DMS79 (cell line): Measurements from ENCODE around the gene UHRF2.
"Not testable (repeated sequence)": the region's sequence is repeated elsewhere in the genome, so short reads cannot be mapped to it uniquely, and the experiment has no call there.

Source experiments
- DNase-seq: peaks from one replicate; lab custom pipeline; 2025; lab: John Stamatoyannopoulos, UW

Gene UHRF2, protein sequence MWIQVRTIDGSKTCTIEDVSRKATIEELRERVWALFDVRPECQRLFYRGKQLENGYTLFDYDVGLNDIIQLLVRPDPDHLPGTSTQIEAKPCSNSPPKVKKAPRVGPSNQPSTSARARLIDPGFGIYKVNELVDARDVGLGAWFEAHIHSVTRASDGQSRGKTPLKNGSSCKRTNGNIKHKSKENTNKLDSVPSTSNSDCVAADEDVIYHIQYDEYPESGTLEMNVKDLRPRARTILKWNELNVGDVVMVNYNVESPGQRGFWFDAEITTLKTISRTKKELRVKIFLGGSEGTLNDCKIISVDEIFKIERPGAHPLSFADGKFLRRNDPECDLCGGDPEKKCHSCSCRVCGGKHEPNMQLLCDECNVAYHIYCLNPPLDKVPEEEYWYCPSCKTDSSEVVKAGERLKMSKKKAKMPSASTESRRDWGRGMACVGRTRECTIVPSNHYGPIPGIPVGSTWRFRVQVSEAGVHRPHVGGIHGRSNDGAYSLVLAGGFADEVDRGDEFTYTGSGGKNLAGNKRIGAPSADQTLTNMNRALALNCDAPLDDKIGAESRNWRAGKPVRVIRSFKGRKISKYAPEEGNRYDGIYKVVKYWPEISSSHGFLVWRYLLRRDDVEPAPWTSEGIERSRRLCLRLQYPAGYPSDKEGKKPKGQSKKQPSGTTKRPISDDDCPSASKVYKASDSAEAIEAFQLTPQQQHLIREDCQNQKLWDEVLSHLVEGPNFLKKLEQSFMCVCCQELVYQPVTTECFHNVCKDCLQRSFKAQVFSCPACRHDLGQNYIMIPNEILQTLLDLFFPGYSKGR

DNA sequence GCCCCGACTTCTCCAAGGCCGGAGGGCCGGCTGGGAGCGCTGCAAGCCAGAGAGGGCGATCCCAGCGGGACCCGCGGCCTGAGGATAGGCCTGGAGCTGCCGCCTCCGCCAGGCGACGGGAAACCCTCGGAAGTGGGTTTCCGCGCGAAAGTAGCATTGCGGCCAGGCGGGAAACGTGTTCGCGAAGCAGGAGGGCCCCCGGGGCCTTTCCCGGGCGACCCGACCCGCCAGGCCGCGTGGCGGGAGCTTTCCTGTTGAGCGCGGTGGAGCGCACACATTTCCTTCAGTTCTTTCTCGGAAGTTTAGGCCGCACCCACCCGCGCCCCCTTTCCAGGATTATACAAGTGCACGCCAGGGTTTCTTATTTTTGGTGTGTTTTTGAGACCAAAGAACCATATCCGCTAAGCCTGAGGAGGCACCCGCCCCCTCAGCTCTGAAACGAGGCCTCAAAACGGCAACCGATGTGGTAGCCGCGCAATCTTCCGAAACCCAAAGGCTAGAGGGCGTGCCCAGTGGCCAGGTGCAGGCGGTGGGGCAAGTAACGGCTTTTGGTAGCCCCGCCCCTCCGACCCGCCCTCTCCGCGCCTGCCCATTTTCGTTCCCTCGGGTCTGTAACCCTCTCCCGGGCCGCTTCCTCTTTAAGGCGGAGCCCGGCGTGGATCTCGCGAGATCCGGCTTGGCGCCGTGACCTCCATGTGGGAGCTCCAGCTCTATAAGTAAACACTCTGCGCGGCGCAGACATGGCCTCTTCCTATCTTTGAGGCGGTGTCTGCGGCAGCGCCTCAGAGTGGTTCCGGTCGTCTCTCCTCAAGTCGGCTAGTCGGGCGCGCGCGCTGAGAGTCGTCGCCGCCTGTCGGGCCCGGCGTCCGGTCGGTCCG is at the start of gene UHRF2:
UHRF2 (plus strand) TSS at position 713 of the 878 bp plus-strand sequence. CDS start 292 bp downstream, outside the sequence.
- DNase-seq, result peak; percentile 91

DNA sequence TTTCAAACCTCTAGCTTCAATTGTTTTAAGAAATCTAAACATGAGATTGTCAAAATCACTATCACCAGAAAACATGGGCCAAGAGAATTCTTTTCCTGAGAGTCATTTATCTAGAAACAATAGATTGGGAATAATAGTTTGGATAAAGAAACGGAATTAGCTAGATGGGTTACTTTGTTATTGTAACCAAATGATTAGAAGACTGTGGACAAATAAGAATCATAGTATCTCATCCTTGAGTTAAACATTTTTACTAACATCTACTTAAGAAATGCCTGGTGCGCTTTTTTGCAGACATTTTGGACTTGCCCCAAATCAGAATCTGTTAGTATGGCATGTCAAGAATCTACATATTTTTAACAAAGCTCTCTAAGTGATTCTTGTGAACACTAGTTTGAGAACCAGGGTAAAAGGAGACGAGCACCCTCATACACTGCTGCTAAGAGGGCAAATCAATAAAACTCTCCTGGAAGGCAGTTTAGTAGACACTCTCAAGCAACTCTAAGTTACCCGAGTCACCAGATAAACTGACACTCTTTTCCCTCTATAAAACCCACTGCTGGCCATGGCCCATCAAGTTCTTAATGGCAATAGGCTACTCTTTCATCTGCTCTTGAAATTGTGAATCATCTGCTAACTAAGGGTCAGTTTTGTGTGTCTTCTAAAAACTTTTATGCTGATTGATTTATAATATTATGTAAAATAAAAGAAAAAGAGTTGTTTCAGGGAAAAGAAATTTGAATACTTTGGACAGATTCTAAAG is 45.7 kb upstream of the UHRF2 start:
- no peak for DNase-seq

DNA sequence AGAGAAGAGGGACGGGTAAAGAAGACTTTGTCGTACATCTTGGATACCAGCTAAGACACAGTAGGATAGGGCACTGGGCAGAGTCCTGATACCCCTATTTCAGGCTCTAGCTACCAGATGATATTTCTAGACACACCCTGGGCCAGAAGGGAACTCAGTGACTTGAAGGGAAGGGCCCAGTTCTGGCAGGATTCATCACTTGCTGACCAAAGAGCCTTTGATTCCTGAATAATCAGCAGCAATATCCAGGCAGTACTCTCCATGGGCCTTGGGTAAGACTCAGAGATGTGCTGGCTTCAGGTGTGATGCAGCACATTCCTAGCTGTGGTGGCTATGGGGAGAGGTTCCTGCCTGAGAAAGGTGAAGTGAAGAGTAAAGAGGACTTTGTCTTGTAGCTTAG is 44.2 kb upstream of the UHRF2 start:
- DNase-seq, result no peak

DNA sequence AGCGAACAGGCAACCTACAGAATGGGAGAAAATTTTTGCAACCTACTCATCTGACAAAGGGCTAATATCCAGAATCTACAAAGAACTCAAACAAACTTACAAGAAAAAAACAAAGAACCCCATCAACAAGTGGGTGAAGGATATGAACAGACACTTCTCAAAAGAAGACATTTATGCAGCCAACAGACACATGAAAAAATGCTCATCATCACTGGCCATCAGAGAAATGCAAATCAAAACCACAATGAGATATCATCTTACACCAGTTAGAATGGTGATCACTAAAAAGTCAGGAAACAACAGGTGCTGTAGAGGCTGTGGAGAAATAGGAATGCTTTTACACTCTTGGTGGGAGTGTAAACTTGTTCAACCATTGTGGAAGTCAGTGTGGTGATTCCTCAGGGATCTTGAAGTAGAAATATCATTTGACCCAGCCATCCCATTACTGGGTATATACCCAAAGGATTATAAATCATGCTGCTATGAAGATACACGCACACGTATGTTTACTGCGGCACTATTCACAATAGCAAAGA is 31.5 kb upstream of the UHRF2 start:
- not testable (repeated sequence) for DNase-seq

DNA sequence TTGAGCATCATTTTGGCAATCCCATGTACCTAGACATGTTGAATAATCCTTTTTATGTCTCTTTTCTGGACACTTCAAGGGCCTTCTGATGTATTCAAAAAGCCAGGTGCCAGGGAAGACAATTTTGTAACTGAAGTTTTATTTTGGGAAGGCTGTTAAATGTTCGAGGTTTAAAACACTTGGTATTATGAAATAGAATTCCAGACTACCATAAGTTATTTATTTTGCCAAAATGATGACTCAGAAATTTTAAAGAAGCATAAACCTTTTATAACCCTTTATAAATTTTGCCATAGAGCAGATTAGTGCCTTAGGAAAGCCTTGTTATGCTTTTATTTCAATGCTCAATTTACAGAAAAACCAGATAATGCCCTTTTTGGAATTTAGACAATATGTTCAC is 30.3 kb upstream of the UHRF2 start:
- no peak for DNase-seq

DNA sequence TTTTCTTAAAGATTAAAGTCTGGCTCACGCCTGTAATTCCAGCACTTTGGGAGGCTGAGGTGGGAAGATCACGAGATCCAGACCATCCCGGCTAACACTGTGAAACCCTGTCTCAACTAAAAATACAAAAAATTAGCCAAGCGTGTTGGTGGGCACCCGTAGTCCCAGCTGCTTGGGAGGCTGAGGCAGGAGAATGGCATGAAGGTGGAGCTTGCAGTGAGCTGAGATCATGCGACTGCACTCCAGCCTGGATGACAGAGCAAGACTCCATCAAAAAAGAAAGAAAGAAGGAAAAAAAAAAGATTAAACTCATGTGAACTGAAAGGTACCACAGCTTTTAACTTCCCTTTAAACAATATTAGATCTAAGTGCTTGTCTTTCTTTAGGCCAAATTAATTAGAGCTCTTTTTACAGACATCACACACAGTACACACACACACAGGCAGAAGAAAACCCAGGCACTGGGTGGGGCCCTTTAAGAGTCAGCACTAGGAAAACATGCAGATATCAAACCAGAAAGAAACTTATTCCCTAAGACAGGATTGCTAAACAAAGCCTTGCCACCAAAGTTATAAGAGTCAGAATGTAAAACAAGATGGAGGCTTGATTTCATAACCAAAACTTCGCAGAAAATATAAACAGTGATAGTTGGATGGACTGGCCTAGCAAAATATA is 29.3 kb upstream of the UHRF2 start:
- DNase-seq, result no peak

DNA sequence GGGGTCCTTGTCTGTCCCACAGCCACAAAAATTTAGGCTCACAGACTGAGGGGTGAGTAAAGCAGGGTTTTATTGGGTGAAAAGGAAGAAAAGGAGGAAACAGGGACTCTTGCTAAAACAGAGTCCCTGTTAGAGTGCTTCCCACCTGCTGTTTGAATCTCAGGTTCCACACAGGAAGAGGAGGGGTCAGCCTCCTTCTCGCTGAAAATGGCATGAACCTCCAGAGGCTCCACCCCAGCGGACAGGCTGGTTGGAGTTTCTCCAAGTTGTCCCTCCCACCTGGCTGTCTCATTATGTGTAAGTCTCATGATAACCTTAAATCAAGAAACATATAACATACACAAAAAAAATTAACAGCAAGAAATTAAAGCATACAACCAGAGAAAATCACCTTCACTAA is 28.3 kb upstream of the UHRF2 start:
- DNase-seq, result no peak

DNA sequence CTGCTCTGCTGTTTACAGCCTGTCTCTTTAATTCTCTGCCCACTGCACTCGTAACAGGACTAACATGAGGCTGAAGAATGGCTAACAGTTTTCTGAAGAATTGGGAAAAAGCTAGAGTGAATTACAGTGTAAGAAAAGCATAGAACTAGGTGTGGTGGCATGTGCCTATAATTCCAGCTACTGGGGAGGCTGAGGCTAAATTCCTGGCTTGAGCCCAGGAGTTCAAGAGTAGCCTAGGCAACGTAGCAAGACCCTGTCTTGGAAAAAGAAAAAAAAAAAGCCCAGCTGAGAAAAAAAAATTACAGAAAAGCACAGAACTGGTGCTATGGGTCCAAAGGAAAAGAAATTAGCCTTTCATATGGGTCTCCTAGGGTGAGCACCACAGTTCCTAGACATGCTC is 13.9 kb upstream of the UHRF2 start:
- no peak for DNase-seq

DNA sequence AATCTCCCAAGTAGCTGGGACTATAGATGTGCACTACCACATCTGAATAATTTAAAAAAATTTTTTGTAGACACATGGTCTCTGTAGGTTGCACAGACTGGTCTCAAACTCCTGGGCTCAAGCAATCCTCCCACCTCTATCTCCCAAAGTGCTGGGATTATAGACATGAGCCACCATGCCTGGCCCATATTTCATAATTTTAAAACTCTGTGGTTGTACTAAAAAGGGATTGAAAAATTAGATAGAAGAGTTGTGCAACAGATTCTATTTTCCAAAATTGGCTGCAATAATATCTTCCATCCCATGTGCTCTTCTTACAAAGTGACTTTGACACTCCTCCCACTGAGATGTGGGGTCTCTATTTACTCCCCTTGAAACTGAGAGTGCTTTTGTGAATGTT is 7.6 kb upstream of the UHRF2 start:
- DNase-seq, result no peak

DNA sequence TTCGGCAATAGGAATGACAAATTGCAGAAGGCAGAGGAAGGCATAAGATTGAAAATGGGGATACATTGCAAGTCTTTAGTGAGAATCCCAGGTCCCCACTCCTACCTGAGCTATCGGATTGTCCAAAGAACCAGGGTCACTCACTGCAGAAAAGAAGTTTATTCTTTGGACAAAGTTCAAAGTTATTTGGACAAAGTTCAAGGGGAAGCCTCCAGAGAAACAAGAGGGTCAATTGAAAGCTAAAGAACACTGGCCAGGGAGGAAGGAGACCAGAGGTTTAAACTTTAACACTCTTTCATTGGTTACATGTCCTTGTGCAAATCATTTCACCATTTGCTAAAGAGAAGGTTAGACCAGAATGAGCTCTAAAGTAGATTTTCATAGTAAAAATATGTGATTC is 5.2 kb upstream of the UHRF2 start:
- no peak for DNase-seq

DNA sequence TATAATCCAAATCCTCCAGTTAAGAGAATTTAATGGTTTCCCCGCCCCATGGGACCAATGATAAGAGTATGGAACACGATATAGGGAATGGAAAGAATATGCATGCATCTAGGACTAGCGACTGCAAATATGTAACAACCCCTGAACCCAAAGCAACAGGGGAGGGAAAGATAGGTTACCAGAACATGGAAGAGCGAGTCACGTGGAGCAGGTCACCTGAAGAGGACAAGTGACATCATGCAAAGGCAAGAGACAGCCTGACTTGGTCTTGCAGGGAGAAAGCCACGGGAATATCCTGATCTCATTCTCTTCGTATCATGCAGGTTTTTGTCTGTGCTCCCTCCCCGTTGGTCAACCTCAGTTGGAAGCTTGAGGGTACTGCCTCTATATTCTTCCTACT is 4.7 kb upstream of the UHRF2 start:
- DNase-seq, result no peak

DNA sequence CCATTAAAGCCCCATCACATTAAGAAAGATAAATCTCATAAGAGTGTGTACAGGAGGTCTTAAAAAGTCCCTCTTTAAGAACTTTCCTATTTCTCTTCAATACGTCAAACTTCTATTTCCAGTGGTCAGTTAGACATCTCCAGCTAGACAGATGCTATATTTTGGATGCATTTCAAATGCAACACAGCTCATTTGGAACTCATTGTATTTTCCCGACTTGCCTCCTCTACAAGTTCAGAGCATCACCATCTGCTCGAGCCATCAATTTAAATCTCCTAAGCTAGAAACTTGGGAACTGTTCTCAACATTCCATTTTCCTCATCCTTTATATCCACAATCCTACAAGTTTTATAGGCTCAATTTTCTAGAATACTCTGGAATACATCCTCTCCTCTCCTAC is 3.2 kb upstream of the UHRF2 start:
- DNase-seq, result no peak

DNA sequence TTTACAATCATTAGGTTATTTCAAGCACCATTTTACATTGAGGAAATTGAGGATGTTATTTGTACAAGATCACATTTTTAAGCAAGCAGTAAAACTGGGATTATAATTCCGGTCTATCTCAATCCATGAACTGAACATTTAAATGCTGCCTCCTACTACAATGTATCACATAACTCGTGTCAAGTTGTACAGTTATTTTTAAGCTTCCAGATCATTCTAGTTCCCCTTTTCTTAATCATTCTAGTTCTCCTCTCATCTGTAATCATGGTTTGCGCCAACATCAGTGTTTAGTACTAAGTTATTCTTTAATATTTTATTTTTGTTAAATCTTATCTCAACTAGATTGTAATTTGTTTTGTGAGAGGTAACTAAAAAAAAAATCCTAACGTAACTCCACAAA is 2.4 kb upstream of the UHRF2 start:
- no peak for DNase-seq

DNA sequence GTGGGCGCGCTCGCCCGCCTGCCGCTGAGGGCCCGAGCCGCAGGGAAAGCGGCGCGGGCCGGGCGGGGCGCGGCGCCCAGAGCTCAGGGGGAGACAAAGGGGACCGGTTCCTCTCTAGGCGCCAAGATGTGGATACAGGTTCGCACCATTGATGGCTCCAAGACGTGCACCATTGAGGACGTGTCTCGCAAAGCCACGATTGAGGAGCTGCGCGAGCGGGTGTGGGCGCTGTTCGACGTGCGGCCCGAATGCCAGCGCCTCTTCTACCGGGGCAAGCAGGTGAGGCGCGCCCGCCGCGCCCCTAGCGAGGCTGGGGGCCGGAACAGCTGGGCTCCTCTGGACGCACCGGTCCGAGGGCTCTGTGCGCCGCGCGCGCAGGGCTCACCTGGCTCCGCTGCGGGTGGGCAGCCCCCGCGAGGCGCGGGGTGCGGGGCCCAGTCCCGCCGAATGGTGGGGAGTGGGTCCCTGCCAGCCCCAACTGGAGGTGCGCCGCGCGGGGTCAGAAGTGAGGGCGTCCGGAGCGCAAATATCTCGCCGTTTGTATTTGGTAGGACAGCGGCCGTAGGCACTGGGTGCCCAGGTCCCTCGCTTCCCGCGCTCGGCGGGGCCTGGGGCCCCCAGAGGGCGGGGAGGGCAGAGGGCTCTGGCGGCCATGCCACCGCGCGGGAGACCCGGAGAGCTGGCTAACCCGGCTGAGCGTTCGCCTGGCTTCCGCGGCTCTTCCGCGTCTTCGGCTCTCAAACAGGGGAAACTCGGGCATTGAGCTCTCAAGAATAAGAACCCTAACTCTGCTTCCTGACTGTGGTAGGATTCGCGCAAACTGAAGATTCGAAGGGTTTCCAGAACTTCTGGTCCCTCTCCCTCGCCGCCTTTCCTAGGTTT is 607 bp downstream of the UHRF2 start:
- DNase-seq, result no peak

DNA sequence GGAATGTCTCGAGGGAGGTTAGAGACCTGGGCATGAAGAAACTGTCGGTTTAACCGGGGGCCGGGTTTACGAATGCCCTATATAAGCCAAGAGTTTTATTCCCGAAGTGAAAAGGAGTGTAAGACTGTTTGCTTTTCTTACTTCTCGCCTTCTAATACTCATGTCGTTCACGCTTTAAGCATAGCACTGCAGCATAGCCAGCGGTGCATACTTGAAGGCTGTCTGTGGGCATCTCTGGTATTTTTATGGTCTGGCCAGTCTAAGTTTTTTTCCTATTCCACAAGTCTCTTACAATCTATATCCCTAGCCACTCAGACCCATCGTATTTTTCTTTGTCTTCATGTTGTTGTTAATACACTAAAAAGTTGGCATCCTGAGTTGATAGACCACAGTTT is 1.2 kb downstream of the UHRF2 start:
- DNase-seq, result peak; percentile 1

DNA sequence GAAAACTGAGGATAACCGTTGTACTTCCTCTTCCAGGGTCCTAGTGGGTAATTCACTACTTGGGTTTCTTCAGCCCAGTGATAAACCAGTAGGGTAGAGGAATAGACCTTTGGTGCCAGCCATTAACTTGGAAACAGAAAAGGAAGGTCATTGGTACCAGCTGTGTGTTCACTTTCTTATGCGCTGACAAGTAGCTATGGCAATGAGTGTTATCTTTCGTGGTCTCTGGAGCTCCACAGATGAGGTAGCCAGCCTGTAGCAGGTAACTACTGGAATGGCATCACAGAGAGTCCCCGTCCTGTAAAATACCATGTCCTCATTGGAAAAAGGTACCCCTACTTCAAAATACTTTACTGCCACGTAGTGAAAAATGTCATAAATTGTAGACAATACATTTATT is 2.3 kb downstream of the UHRF2 start:
- no peak for DNase-seq

DNA sequence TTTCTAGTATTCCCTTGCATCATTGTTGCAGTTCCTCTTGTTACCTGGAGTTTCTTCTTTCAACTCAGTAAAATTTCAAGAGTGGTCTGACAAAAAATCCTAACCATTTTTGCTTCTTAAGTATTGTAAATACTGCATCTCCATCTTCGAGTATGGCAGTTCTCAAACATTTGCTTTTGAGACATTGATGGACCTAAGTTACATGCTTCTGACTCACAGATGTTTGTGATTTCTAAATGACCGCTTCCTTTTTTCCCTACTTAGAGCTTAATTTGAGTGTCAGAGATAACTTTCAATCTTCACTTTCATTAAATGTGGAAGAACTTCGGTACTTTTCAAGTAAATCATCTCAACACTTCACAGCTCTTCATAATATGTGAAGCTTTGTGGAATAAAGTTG is 4.2 kb downstream of the UHRF2 start:
- DNase-seq, result no peak

DNA sequence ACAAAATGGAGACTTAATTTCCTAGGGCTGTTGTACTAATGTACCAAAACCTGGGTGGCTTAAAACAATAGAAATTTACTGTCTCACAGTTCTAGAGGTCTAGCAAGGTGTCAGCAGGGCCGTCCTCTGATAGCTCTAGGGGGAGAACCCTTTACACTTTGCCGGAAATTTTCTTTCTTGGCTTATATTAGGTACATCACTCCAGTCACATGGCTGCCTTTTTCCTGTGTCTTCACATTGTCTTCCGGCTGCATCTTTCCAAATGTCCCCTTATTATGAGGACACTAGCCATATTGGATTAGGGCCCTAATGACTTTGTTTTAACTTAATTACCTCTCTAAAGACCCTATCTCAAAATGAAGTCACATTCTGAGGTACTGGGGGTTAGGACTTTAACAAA is 5.8 kb downstream of the UHRF2 start:
- no peak for DNase-seq

DNA sequence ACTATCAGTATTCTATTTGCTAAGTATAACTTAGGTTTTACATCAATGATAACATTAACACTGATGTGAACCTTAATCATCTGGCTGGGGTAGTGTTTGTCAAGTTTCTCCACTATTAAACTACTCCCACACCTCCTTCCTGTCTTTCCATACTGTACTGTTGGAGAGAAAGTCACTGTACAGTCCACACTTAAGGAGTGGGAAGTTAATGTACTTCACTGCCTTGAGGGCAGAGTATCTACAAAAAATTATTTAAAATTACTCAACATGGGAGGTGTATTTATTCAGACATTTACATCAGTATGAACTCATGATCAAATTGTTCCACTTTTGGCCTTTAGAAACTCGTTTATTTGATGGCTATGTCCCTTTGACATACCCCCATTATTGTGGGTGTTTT is 11.9 kb downstream of the UHRF2 start:
- DNase-seq, result no peak

DNA sequence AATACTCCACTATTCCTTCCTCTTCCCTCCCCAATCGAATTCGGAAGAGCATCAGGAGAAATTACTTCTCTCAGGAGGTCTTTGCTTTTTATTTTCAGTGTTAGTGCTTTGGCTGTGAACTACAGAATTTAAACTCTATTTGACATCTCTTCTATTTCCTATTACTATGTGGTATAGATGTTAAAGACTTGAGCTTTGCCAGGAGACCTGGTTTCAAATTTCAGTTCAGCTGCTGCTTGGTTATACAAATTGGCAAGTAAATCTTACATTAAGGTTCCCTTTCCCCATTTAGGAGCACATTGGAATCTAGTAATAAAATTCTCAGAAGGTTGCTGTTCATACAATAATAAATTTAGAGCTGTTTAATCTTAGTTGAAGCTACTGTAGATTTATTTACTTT is 13.1 kb downstream of the UHRF2 start:
- no peak for DNase-seq
